Peyer's patch (tissue), 4 donors: ENCODE measurements around the gene CLEC3A.

Experiments used
- POLR2A ChIP-seq, 2 donors: fragments of 450-650 bp; IDR thresholded peaks; one replicate each; pipeline ENCODE4 v1.5.1; 2017; ENCODE audit warnings: antibody characterized with exemption in 2 of 2, mild to moderate bottlenecking in 2 of 2, moderate library complexity in 2 of 2
- TF ChIP-seq, protein P1 (sequence below), 6 experiments: fragments of 450-650 bp in 4 of 6; fragments of 200-600 bp in 2 of 6; sonication (generic) in 1 of 6; IDR thresholded peaks; one replicate each; pipeline ENCODE4 v1.5.1; 2017 to 2019; ENCODE audit warnings: antibody characterized with exemption in 6 of 6, mild to moderate bottlenecking in 3 of 6, moderate library complexity in 1 of 6

DNA sequence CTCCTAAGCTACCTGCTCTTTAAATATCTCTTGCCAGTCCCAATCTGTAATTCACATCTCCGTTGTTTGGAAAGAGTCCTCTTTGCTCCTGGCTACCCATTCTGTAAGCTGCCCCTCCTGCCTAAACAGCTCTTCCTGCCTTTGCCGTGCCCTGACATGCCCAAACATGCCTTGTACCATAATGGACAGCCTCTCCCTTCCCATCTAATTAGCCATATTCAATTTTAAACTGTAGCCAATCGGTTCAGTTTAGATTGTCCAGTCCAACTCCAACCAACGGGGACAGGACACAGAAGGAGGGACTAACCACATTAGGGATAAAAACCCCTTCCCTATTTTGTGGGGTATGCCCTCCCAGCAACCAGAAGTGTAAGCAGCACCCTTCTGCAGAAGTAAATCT, 30.6 kb upstream of the CLEC3A start:
- TF ChIP-seq, protein P1, sequence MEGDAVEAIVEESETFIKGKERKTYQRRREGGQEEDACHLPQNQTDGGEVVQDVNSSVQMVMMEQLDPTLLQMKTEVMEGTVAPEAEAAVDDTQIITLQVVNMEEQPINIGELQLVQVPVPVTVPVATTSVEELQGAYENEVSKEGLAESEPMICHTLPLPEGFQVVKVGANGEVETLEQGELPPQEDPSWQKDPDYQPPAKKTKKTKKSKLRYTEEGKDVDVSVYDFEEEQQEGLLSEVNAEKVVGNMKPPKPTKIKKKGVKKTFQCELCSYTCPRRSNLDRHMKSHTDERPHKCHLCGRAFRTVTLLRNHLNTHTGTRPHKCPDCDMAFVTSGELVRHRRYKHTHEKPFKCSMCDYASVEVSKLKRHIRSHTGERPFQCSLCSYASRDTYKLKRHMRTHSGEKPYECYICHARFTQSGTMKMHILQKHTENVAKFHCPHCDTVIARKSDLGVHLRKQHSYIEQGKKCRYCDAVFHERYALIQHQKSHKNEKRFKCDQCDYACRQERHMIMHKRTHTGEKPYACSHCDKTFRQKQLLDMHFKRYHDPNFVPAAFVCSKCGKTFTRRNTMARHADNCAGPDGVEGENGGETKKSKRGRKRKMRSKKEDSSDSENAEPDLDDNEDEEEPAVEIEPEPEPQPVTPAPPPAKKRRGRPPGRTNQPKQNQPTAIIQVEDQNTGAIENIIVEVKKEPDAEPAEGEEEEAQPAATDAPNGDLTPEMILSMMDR (IDR thresholded peaks at IDR 0.05), result no peak
- no peak for TF ChIP-seq POLR2A (IDR thresholded peaks at IDR 0.05)
